HEK293 (cell line): ENCODE measurements around the gene DCN.

ENCODE experiments used
- CTCF ChIA-PET: fragments of 350-600 bp; formaldehyde crosslinking; extraction: SDS; loops from one replicate; lab custom pipeline; 2021; ENCODE audit warnings: antibody characterized with exemption; lab: Yijun Ruan, JAX
- POLR2A ChIA-PET: fragments of 300-600 bp; formaldehyde crosslinking; extraction: SDS; loops from one replicate; lab custom pipeline; 2020; ENCODE audit warnings: antibody characterized with exemption, inconsistent platforms; lab: Yijun Ruan, JAX
- H3K27ac ChIP-seq: fragments of 200-500 bp; sonication (Bioruptor generic); 2 replicates; pipeline ENCODE4 v1.5.1; 2014; ENCODE audit warnings: low read depth, low read length, control low read depth, inconsistent platforms; ENCODE audit errors: extremely low read depth
- H3K36me3 ChIP-seq, 2 experiments: fragments of 200-500 bp in 1 of 2; sonication (Bioruptor generic) in 1 of 2; 1 replicate in 1 of 2; 2 replicates in 1 of 2; pipeline ENCODE4 v1.5.1; 2014 to 2017; ENCODE audit warnings: inconsistent platforms in 2 of 2, low read length in 2 of 2; ENCODE audit not compliant: control insufficient read depth in 2 of 2, insufficient read depth in 1 of 2
- H3K4me1 ChIP-seq: fragments of 200-500 bp; sonication (Bioruptor generic); 2 replicates; pipeline ENCODE4 v1.5.1; 2014; ENCODE audit warnings: mild to moderate bottlenecking, low read length, inconsistent platforms; ENCODE audit not compliant: control insufficient read depth, insufficient read depth
- H3K4me3 ChIP-seq: 2 replicates; pipeline ENCODE4 v1.5.1; 2011; ENCODE audit warnings: low read depth, mild to moderate bottlenecking, control low read depth, low read length, moderate library complexity
- H3K9me3 ChIP-seq: fragments of 200-500 bp; sonication (Bioruptor generic); 2 replicates; pipeline ENCODE4 v1.5.1; 2014; ENCODE audit warnings: low read depth, low read length, inconsistent platforms; ENCODE audit not compliant: control insufficient read depth, insufficient read depth
- BCL11A ChIP-seq: fragments of 450-650 bp; formaldehyde crosslinking; IDR thresholded peaks from 2 replicates; pipeline ENCODE4 v1.5.1; 2016; ENCODE audit warnings: low read depth, missing biosample characterization, missing genetic modification characterization
- KLF10 ChIP-seq: fragments of 450-650 bp; IDR thresholded peaks from 2 replicates; pipeline ENCODE4 v1.5.1; 2018; ENCODE audit warnings: missing biosample characterization, mild to moderate bottlenecking, missing genetic modification characterization
- KLF16 ChIP-seq: fragments of 450-650 bp; formaldehyde crosslinking; IDR thresholded peaks from 2 replicates; pipeline ENCODE4 v1.5.1; 2017; ENCODE audit warnings: missing biosample characterization, missing genetic modification characterization
- KLF7 ChIP-seq: fragments of 450-650 bp; formaldehyde crosslinking; IDR thresholded peaks from 2 replicates; pipeline ENCODE4 v1.5.1; 2016; ENCODE audit warnings: missing biosample characterization, missing genetic modification characterization, borderline replicate concordance
- SETDB1 ChIP-seq: IDR thresholded peaks from one replicate; pipeline ENCODE4 v1.6.1; 2017; ENCODE audit warnings: mild to moderate bottlenecking, low read length, moderate library complexity, mixed read lengths; ENCODE audit not compliant: insufficient read length
- SP2 ChIP-seq: fragments of 450-650 bp; formaldehyde crosslinking; IDR thresholded peaks from 2 replicates; pipeline ENCODE4 v1.5.1; 2016; ENCODE audit warnings: missing biosample characterization, missing genetic modification characterization
- ZIC2 ChIP-seq: fragments of 450-650 bp; formaldehyde crosslinking; IDR thresholded peaks from 2 replicates; pipeline ENCODE4 v1.5.1; 2016; ENCODE audit warnings: missing biosample characterization, missing genetic modification characterization
- ZNF16 ChIP-seq: fragments of 450-650 bp; formaldehyde crosslinking; IDR thresholded peaks from 2 replicates; pipeline ENCODE4 v1.5.1; 2016; ENCODE audit warnings: low read depth, missing biosample characterization, missing genetic modification characterization
- ZNF175 ChIP-seq: fragments of 450-650 bp; formaldehyde crosslinking; IDR thresholded peaks from 2 replicates; pipeline ENCODE4 v1.5.1; 2016; ENCODE audit warnings: missing biosample characterization, missing genetic modification characterization
- ZNF214 ChIP-seq: fragments of 450-650 bp; formaldehyde crosslinking; IDR thresholded peaks from 2 replicates; pipeline ENCODE4 v1.5.1; 2017; ENCODE audit warnings: missing biosample characterization, mild to moderate bottlenecking, missing genetic modification characterization, borderline replicate concordance
- ZNF239 ChIP-seq: fragments of 450-650 bp; formaldehyde crosslinking; IDR thresholded peaks from 2 replicates; pipeline ENCODE4 v1.5.1; 2016; ENCODE audit warnings: missing biosample characterization, missing genetic modification characterization
- ZNF24 ChIP-seq: fragments of 450-650 bp; formaldehyde crosslinking; IDR thresholded peaks from 2 replicates; pipeline ENCODE4 v1.5.1; 2016; ENCODE audit warnings: missing biosample characterization, missing genetic modification characterization
- ZNF530 ChIP-seq: fragments of 450-650 bp; formaldehyde crosslinking; IDR thresholded peaks from 2 replicates; pipeline ENCODE4 v1.5.1; 2016; ENCODE audit warnings: low read depth, missing biosample characterization, missing genetic modification characterization
- ZNF571 ChIP-seq: fragments of 450-650 bp; formaldehyde crosslinking; IDR thresholded peaks from 2 replicates; pipeline ENCODE4 v1.5.0; 2017; ENCODE audit warnings: missing biosample characterization, missing genetic modification characterization
- ZNF626 ChIP-seq: fragments of 450-650 bp; sonication (Bioruptor Pico); formaldehyde crosslinking; IDR thresholded peaks from 2 replicates; pipeline ENCODE4 v1.5.1; 2018; ENCODE audit warnings: missing biosample characterization, missing genetic modification characterization, inconsistent platforms
- ZSCAN16 ChIP-seq: fragments of 450-650 bp; formaldehyde crosslinking; IDR thresholded peaks from 2 replicates; pipeline ENCODE4 v1.5.1; 2016; ENCODE audit warnings: missing biosample characterization, missing genetic modification characterization
- TF ChIP-seq, protein P1 (sequence below): fragments of 450-650 bp; formaldehyde crosslinking; IDR thresholded peaks from 2 replicates; pipeline ENCODE4 v1.5.1; 2016; ENCODE audit warnings: missing biosample characterization, missing genetic modification characterization
- TF ChIP-seq, protein P2 (sequence below): fragments of 450-650 bp; formaldehyde crosslinking; IDR thresholded peaks from 2 replicates; pipeline ENCODE4 v1.5.1; 2016; ENCODE audit warnings: missing biosample characterization, missing genetic modification characterization
- TF ChIP-seq, protein P3 (sequence below): fragments of 450-650 bp; formaldehyde crosslinking; IDR thresholded peaks from 2 replicates; pipeline ENCODE4 v1.5.1; 2017; ENCODE audit warnings: missing biosample characterization, missing genetic modification characterization
- TF ChIP-seq, protein P4 (sequence below): fragments of 450-650 bp; formaldehyde crosslinking; IDR thresholded peaks from 2 replicates; pipeline ENCODE4 v1.5.1; 2016; ENCODE audit warnings: missing biosample characterization, missing genetic modification characterization

The DCN gene

DNA sequence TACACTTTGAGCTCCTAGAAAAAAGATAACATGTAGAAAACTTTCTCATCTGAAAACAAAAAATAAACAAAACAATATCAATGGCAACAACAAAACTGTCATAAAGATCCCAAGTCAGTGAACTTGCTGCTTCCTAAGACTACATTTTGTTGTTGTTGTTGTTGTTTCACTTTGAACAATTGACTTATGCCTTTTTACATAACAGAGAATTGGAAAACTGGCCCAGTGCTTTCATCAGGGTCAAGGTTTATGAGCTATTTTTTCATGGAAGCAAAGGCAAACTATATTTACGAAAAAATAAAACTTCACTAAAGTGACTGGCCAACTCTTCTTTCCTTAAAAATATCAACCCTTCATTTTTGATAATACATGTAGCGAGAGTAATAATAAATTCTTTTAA is 6.3 kb downstream of the DCN start:
- TF ChIP-seq, protein P1, sequence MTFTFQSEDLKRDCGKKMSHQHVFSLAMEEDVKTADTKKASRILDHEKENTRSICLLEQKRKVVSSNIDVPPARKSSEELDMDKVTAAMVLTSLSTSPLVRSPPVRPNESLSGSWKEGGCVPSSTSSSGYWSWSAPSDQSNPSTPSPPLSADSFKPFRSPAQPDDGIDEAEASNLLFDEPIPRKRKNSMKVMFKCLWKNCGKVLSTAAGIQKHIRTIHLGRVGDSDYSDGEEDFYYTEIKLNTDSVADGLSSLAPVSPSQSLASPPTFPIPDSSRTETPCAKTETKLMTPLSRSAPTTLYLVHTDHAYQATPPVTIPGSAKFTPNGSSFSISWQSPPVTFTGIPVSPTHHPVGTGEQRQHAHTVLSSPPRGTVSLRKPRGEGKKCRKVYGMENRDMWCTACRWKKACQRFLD (tag by site-specific recombination): no peak
- TF ChIP-seq ZNF175 (tag by site-specific recombination) (no peak), ZIC2 (tag by site-specific recombination) (no peak), ZNF626 (tag by site-specific recombination) (no peak), ZNF214 (tag by site-specific recombination) (no peak), ZNF530 (tag by site-specific recombination) (no peak), SETDB1 (no peak), BCL11A (no peak), ZNF24 (tag by site-specific recombination) (no peak), KLF7 (tag by site-specific recombination) (no peak), ZSCAN16 (tag by site-specific recombination) (no peak), ZNF571 (no peak), SP2 (tag by site-specific recombination) (no peak), ZNF16 (no peak), KLF10 (tag by site-specific recombination) (no peak), KLF16 (tag by site-specific recombination) (no peak)
- TF ChIP-seq, protein P2, sequence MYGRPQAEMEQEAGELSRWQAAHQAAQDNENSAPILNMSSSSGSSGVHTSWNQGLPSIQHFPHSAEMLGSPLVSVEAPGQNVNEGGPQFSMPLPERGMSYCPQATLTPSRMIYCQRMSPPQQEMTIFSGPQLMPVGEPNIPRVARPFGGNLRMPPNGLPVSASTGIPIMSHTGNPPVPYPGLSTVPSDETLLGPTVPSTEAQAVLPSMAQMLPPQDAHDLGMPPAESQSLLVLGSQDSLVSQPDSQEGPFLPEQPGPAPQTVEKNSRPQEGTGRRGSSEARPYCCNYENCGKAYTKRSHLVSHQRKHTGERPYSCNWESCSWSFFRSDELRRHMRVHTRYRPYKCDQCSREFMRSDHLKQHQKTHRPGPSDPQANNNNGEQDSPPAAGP (tag by site-specific recombination): no peak
- TF ChIP-seq, protein P3, sequence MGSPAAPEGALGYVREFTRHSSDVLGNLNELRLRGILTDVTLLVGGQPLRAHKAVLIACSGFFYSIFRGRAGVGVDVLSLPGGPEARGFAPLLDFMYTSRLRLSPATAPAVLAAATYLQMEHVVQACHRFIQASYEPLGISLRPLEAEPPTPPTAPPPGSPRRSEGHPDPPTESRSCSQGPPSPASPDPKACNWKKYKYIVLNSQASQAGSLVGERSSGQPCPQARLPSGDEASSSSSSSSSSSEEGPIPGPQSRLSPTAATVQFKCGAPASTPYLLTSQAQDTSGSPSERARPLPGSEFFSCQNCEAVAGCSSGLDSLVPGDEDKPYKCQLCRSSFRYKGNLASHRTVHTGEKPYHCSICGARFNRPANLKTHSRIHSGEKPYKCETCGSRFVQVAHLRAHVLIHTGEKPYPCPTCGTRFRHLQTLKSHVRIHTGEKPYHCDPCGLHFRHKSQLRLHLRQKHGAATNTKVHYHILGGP (tag by site-specific recombination): no peak
- TF ChIP-seq, protein P4, sequence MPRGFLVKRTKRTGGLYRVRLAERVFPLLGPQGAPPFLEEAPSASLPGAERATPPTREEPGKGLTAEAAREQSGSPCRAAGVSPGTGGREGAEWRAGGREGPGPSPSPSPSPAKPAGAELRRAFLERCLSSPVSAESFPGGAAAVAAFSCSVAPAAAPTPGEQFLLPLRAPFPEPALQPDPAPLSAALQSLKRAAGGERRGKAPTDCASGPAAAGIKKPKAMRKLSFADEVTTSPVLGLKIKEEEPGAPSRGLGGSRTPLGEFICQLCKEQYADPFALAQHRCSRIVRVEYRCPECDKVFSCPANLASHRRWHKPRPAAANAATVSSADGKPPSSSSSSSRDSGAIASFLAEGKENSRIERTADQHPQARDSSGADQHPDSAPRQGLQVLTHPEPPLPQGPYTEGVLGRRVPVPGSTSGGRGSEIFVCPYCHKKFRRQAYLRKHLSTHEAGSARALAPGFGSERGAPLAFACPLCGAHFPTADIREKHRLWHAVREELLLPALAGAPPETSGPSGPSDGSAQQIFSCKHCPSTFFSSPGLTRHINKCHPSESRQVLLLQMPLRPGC (tag by site-specific recombination): no peak
- Histone ChIP-seq H3K4me1 (peaks cover 5% of the 10 kb centered on the region; the same call in 1 of the 2 replicates), H3K4me3 (no peak overlapping the region), H3K36me3 (no peaks in the 10 kb centered on the region), H3K9me3 (no peaks in the 10 kb centered on the region), H3K27ac (no peak overlapping the region)
- ChIA-PET CTCF (interaction anchor here (0.6 to 1.8 kb wide), 3 partner anchors 26 to 179 kb away, joined by 3 to 4 read pairs (median 3); no protein-coding TSS in a partner anchor), POLR2A (no interaction called here)

DNA sequence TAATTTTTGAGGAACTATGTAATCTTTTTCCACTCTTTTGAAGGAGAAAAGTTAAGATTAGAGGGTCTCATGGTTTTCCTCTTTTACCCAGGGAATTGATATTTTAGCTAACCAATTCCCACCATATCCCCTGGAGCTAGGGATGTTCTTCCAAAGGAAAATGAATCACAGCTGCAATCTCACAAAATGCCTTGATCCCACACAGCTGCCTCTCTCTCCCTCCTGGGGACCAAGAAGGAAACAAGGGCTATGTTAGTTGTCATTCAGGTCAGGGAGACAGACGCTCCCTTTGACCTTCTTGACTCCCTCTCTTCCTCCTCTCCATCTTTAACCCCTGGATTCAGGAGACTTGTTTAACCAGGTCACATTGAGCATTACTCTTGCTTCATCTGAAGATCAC is 9.5 kb downstream of the DCN start:
- H3K9me3 ChIP-seq: no peaks in the 10 kb centered on the region
- no peak for TF ChIP-seq ZNF239 (tag by site-specific recombination)
- no peaks in the 10 kb centered on the region for H3K4me1 ChIP-seq
- CTCF ChIA-PET: interaction anchor here (0.5 kb wide), 1 partner anchor 135 kb away, joined by 3 read pairs; no protein-coding TSS in a partner anchor
- no peak overlapping the region for H3K4me3 ChIP-seq
- POLR2A ChIA-PET: no interaction called here
- H3K36me3 ChIP-seq: no peaks in the 10 kb centered on the region
- H3K27ac ChIP-seq: no peak overlapping the region
